ENCODE results near the gene SPNS2. TPM values are rescaled to one million over a fixed set of nuclear protein-coding genes. Genes with fewer than 3 reads are reported as not detected.

The SPNS2 gene
- polyA plus RNA-seq, 1 donor (not counting 4 experiments of a cell fraction or from before 2014, with no cell fraction given): 0.10 TPM

DNA sequence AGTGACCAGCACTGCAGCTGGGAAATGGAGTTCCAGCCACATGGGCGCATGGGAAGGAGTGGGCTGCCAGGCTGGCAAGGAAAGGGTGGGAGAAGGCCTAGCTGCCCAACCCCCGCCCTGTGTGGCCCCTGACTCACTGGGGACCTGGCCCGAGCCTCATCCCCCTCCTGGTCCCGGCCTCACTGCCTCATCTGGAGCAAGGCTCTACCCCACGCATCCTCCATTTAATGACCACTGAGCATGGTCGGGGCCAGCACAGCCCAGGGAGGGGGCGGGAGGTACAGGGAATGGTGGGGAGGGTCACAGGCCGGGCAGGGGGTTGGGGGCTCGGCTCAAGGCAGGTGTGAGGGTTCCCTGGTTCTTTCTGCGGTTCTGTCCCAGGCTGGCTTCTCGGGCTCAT, 16.1 kb downstream of the SPNS2 start:
- dilution Hi-C loops (cut with MboI; ENCODE audit: extremely low pct_ligation_motif_present, low sequenced_read_pairs): no loop called here
- Histone ChIP-seq H3K27ac (ENCODE audit: control insufficient read depth, insufficient read depth, low read length) (no peak overlapping the region), H3K36me3 (ENCODE audit: control insufficient read depth in 2 of 2, extremely low read depth in 1 of 2, insufficient read depth in 2 of 2, low read length in 2 of 2) (no peaks in the 10 kb centered on the region), H3K27me3 (ENCODE audit: control insufficient read depth, extremely low read depth, insufficient read depth, low read length) (peaks cover 15% of the 10 kb centered on the region), H3K9me1 (ENCODE audit: control insufficient read depth, extremely low read depth, insufficient read depth, low read length) (no peaks in the 10 kb centered on the region), H3K79me2 (ENCODE audit: control insufficient read depth, insufficient read depth, low read length) (no peaks in the 10 kb centered on the region), H2AFZ (ENCODE audit: control insufficient read depth, low read length) (no peak overlapping the region), H3K4me1 (ENCODE audit: control insufficient read depth, extremely low read depth, insufficient read depth, low read length) (no peaks in the 10 kb centered on the region), H3K4me2 (ENCODE audit: control insufficient read depth, extremely low read depth, insufficient read depth, low read depth, low read length) (no peak overlapping the region), H3K4me3 (ENCODE audit: control insufficient read depth in 2 of 3, extremely low read depth in 1 of 3, insufficient read depth in 2 of 3, low read depth in 1 of 3, low read length in 3 of 3) (no peak overlapping the region), H4K20me1 (ENCODE audit: control insufficient read depth, extremely low read depth, insufficient read depth, low read length) (no peaks in the 10 kb centered on the region), H3K9ac (ENCODE audit: control insufficient read depth, extremely low read depth, insufficient read depth, low read length) (no peak overlapping the region), H3K9me3 (ENCODE audit: control insufficient read depth, low read depth, low read length) (no peaks in the 10 kb centered on the region)
- DNase-seq (ENCODE audit: low read depth, low spot score) (no peak), FAIRE-seq (no peak)
- no peak for TF ChIP-seq EZH2 (IDR thresholded peaks at IDR 0.05; ENCODE audit: low read length)
- TF ChIP-seq, protein P1, sequence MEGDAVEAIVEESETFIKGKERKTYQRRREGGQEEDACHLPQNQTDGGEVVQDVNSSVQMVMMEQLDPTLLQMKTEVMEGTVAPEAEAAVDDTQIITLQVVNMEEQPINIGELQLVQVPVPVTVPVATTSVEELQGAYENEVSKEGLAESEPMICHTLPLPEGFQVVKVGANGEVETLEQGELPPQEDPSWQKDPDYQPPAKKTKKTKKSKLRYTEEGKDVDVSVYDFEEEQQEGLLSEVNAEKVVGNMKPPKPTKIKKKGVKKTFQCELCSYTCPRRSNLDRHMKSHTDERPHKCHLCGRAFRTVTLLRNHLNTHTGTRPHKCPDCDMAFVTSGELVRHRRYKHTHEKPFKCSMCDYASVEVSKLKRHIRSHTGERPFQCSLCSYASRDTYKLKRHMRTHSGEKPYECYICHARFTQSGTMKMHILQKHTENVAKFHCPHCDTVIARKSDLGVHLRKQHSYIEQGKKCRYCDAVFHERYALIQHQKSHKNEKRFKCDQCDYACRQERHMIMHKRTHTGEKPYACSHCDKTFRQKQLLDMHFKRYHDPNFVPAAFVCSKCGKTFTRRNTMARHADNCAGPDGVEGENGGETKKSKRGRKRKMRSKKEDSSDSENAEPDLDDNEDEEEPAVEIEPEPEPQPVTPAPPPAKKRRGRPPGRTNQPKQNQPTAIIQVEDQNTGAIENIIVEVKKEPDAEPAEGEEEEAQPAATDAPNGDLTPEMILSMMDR (optimal IDR thresholded peaks at IDR 0.05 in 1 of 3, IDR thresholded peaks at IDR 0.05 in 1 of 3, conservative IDR thresholded peaks at IDR 0.05 in 1 of 3; ENCODE audit: extremely low read depth in 1 of 3, insufficient read depth in 2 of 3, low read length in 3 of 3): no peak

DNA sequence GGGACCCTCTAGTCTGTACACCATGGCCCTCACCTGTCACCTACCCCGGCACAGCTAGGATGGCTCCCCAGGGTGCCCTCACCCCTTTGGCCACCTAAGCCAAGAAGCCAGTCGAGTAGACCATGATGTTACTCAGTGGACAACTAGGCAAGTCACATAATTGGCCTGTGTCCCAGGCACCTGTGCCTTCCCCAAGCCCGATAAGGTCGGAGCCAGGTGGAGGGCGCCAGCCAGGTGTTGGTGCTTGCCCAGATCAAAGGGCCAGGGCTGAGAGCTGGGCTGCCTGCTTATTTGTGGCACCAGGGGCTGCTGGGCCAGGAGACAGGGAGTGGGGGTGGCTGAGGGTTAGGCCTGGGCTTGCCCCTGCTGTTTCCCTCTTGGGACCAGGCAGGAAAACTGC, 16.8 kb downstream of the SPNS2 start:
- TF ChIP-seq EZH2 (IDR thresholded peaks at IDR 0.05; ENCODE audit: low read length): no peak
- TF ChIP-seq, protein P1 (optimal IDR thresholded peaks at IDR 0.05 in 1 of 3, IDR thresholded peaks at IDR 0.05 in 1 of 3, conservative IDR thresholded peaks at IDR 0.05 in 1 of 3; ENCODE audit: extremely low read depth in 1 of 3, insufficient read depth in 2 of 3, low read length in 3 of 3): no peak
- H3K9me1 ChIP-seq (ENCODE audit: control insufficient read depth, extremely low read depth, insufficient read depth, low read length): no peaks in the 10 kb centered on the region
- H3K27ac ChIP-seq (ENCODE audit: control insufficient read depth, insufficient read depth, low read length): no peak overlapping the region
- no peaks in the 10 kb centered on the region for H3K9me3 ChIP-seq (ENCODE audit: control insufficient read depth, low read depth, low read length)
- H3K79me2 ChIP-seq (ENCODE audit: control insufficient read depth, insufficient read depth, low read length): no peaks in the 10 kb centered on the region
- no peaks in the 10 kb centered on the region for H3K4me1 ChIP-seq (ENCODE audit: control insufficient read depth, extremely low read depth, insufficient read depth, low read length)
- H3K27me3 ChIP-seq (ENCODE audit: control insufficient read depth, extremely low read depth, insufficient read depth, low read length): peaks cover 9% of the 10 kb centered on the region
- FAIRE-seq (no peak), DNase-seq (ENCODE audit: low read depth, low spot score) (no peak)
- no peaks in the 10 kb centered on the region for H3K36me3 ChIP-seq (ENCODE audit: control insufficient read depth in 2 of 2, extremely low read depth in 1 of 2, insufficient read depth in 2 of 2, low read length in 2 of 2)
- no peak overlapping the region for H2AFZ ChIP-seq (ENCODE audit: control insufficient read depth, low read length)
- dilution Hi-C loops (cut with MboI; ENCODE audit: extremely low pct_ligation_motif_present, low sequenced_read_pairs): no loop called here
- H3K4me2 ChIP-seq (ENCODE audit: control insufficient read depth, extremely low read depth, insufficient read depth, low read depth, low read length): no peak overlapping the region
- no peaks in the 10 kb centered on the region for H4K20me1 ChIP-seq (ENCODE audit: control insufficient read depth, extremely low read depth, insufficient read depth, low read length)
- H3K4me3 ChIP-seq (ENCODE audit: control insufficient read depth in 2 of 3, extremely low read depth in 1 of 3, insufficient read depth in 2 of 3, low read depth in 1 of 3, low read length in 3 of 3): no peak overlapping the region
- H3K9ac ChIP-seq (ENCODE audit: control insufficient read depth, extremely low read depth, insufficient read depth, low read length): no peak overlapping the region
